Keratinocyte (primary cell): ENCODE results near the gene CHD9.

ENCODE experiments used
- CTCF ChIP-seq, 3 experiments: IDR thresholded peaks in 1 of 3; conservative IDR thresholded peaks in 1 of 3; optimal IDR thresholded peaks in 1 of 3; 2 replicates in 2 of 3; 3 replicates in 1 of 3; pipeline versions ENCODE3 to v1.5.1; 2011; ENCODE audit warnings: low read length in 3 of 3, mild to moderate bottlenecking in 3 of 3, moderate library complexity in 2 of 3, control low read depth in 1 of 3, inconsistent platforms in 1 of 3; ENCODE audit not compliant: insufficient read depth in 2 of 3; ENCODE audit errors: extremely low read depth in 1 of 3
- EZH2 ChIP-seq: IDR thresholded peaks from one replicate; pipeline ENCODE4 v1.6.1; 2012; ENCODE audit warnings: inconsistent platforms, mild to moderate bottlenecking, low read length, moderate library complexity

- TF ChIP-seq EZH2 (no peak), CTCF (optimal IDR thresholded peaks at IDR 0.05 in 1 of 3, IDR thresholded peaks at IDR 0.05 in 1 of 3, conservative IDR thresholded peaks at IDR 0.05 in 1 of 3; ENCODE audit: extremely low read depth in 1 of 3, insufficient read depth in 2 of 3, low read length in 3 of 3) (no peak)
These were observed 269.1 kb downstream of the CHD9 start for GRCh38 chr16:53323924-53324323.
